Loucy (cell line): ENCODE measurements around the gene PALLD.
A peak's percentile ranks its signal among the peaks of the same experiment; 100 is the strongest.

Experiments used
- H2AFZ ChIP-seq: fragments of 200-600 bp; sonication (generic); 2 replicates; pipeline ENCODE4 v1.6.0; 2016; ENCODE audit warnings: antibody characterized with exemption, mild to moderate bottlenecking, low read length, moderate library complexity
- H3F3A ChIP-seq: fragments of 200-600 bp; 2 replicates; pipeline ENCODE4 v1.6.0; 2016; ENCODE audit warnings: antibody characterized with exemption, low read depth, mild to moderate bottlenecking
- H3K27me3 ChIP-seq: fragments of 200-600 bp; sonication (generic); 2 replicates; pipeline ENCODE4 v1.6.1; 2014; ENCODE audit warnings: low read length, mild to moderate bottlenecking; ENCODE audit not compliant: insufficient read depth, poor library complexity, severe bottlenecking
- H3K36me3 ChIP-seq: fragments of 200-600 bp; sonication (generic); 2 replicates; pipeline ENCODE4 v1.6.1; 2016; ENCODE audit warnings: low read length; ENCODE audit not compliant: insufficient read depth
- H3K4me1 ChIP-seq: fragments of 200-600 bp; sonication (generic); 2 replicates; pipeline ENCODE4 v1.5.1; 2014; ENCODE audit warnings: low read length, mild to moderate bottlenecking; ENCODE audit not compliant: insufficient read depth, poor library complexity, severe bottlenecking
- H3K4me2 ChIP-seq: fragments of 200-600 bp; sonication (generic); 2 replicates; pipeline ENCODE4 v1.6.0; 2014; ENCODE audit warnings: antibody characterized with exemption, low read length, low read depth, mild to moderate bottlenecking; ENCODE audit not compliant: poor library complexity, severe bottlenecking
- H3K4me3 ChIP-seq: fragments of 200-600 bp; sonication (generic); 2 replicates; pipeline ENCODE4 v1.5.1; 2014; ENCODE audit warnings: low read length, mild to moderate bottlenecking, mixed read lengths; ENCODE audit not compliant: poor library complexity, severe bottlenecking
- H3K79me2 ChIP-seq: fragments of 200-600 bp; sonication (generic); 2 replicates; pipeline ENCODE4 v1.6.1; 2014; ENCODE audit warnings: low read length; ENCODE audit not compliant: insufficient read depth
- H3K9ac ChIP-seq: fragments of 200-600 bp; sonication (generic); 2 replicates; pipeline ENCODE4 v1.6.0; 2014; ENCODE audit warnings: mild to moderate bottlenecking, low read depth, low read length, moderate library complexity; ENCODE audit not compliant: poor library complexity, severe bottlenecking
- H3K9me2 ChIP-seq: fragments of 200-600 bp; sonication (generic); replicated peaks from 2 replicates; pipeline ENCODE4 v1.6.1; 2016; ENCODE audit warnings: low read depth, low read length, mixed read lengths
- H3K9me3 ChIP-seq: fragments of 200-600 bp; sonication (generic); 2 replicates; pipeline ENCODE4 v1.6.1; 2014; ENCODE audit warnings: mild to moderate bottlenecking, antibody characterized with exemption, low read length, low read depth; ENCODE audit not compliant: insufficient read depth
- H4K20me1 ChIP-seq: fragments of 200-600 bp; sonication (generic); 2 replicates; pipeline ENCODE4 v1.6.0; 2014; ENCODE audit warnings: antibody characterized with exemption, low read length, mild to moderate bottlenecking; ENCODE audit not compliant: insufficient read depth, poor library complexity, severe bottlenecking
- CTCF ChIP-seq: fragments of 200-600 bp; sonication (generic); conservative IDR thresholded peaks from 2 replicates; pipeline ENCODE4 v1.5.1; 2014; ENCODE audit warnings: mild to moderate bottlenecking, antibody characterized with exemption, low read length
- EZH2phosphoT487 ChIP-seq: fragments of 200-600 bp; IDR thresholded peaks from 2 replicates; pipeline ENCODE4 v1.6.1; 2018; ENCODE audit warnings: antibody characterized with exemption, mild to moderate bottlenecking, moderate library complexity, borderline replicate concordance

The PALLD gene

GRCh38 chr4:168849997-168850396, 353.1 kb downstream of the PALLD start:
- Histone ChIP-seq H3K79me2 (peaks cover 22% of the 10 kb centered on the region; the same call in 1 of the 2 replicates), H3K9ac (peak overlapping the region; percentile 59), H3K4me3 (peak overlapping the region; percentile 64), H3K4me2 (peak overlapping the region; percentile 76), H3F3A (peaks cover 9% of the 10 kb centered on the region; the same call in 1 of the 2 replicates), H3K27me3 (no peaks in the 10 kb centered on the region), H3K36me3 (no peaks in the 10 kb centered on the region), H3K9me2 (no peaks in the 10 kb centered on the region), H3K9me3 (no peaks in the 10 kb centered on the region), H4K20me1 (no peaks in the 10 kb centered on the region), H3K4me1 (peaks cover 55% of the 10 kb centered on the region), H2AFZ (no peak overlapping the region)
- TF ChIP-seq CTCF (no peak), EZH2phosphoT487 (no peak)

GRCh38 chr4:168852387-168852786, 355.5 kb downstream of the PALLD start:
- Histone ChIP-seq H3F3A (peaks cover 15% of the 10 kb centered on the region; the same call in 1 of the 2 replicates), H3K9me2 (no peaks in the 10 kb centered on the region), H3K4me1 (peaks cover 69% of the 10 kb centered on the region), H3K4me2 (peak overlapping the region; percentile 65), H3K36me3 (no peaks in the 10 kb centered on the region), H3K9ac (no peak overlapping the region), H2AFZ (no peak overlapping the region), H3K4me3 (no peak overlapping the region), H3K9me3 (no peaks in the 10 kb centered on the region), H3K27me3 (no peaks in the 10 kb centered on the region), H4K20me1 (no peaks in the 10 kb centered on the region), H3K79me2 (peaks cover 18% of the 10 kb centered on the region; the same call in 1 of the 2 replicates)
- TF ChIP-seq CTCF (no peak), EZH2phosphoT487 (no peak)

- H3F3A ChIP-seq = peaks cover 15% of the 10 kb centered on the region; the same call in 1 of the 2 replicates
- no peaks in the 10 kb centered on the region for H3K27me3 ChIP-seq
- TF ChIP-seq CTCF (no peak), EZH2phosphoT487 (no peak)
- H3K4me3 ChIP-seq = peak overlapping the region; percentile 40
- peaks cover 73% of the 10 kb centered on the region for H3K4me1 ChIP-seq
- no peaks in the 10 kb centered on the region for H3K9me3 ChIP-seq
- H2AFZ ChIP-seq = no peak overlapping the region
- peak overlapping the region; percentile 65 for H3K4me2 ChIP-seq
- H3K79me2 ChIP-seq = peaks cover 18% of the 10 kb centered on the region; the same call in 1 of the 2 replicates
- H3K9me2 ChIP-seq = no peaks in the 10 kb centered on the region
- H3K9ac ChIP-seq = peak overlapping the region; percentile 25
- H3K36me3 ChIP-seq = no peaks in the 10 kb centered on the region
- no peaks in the 10 kb centered on the region for H4K20me1 ChIP-seq
Observed at GRCh38 chr4:168852933-168853713, 356.3 kb downstream of the PALLD start.
